HG02623 (cell line): Measurements from ENCODE around the gene WT1.
"Not testable (repeated sequence)": the region's sequence is repeated elsewhere in the genome, so short reads cannot be mapped to it uniquely, and the experiment has no call there.

Experiments
- ATAC-seq: cut with Tn5 transposase; IDR thresholded peaks from one replicate; pipeline ENCODE4 v1.9.1; 2021; ENCODE audit warnings: moderate library complexity; ENCODE audit not compliant: unreplicated experiment

Gene WT1

DNA sequence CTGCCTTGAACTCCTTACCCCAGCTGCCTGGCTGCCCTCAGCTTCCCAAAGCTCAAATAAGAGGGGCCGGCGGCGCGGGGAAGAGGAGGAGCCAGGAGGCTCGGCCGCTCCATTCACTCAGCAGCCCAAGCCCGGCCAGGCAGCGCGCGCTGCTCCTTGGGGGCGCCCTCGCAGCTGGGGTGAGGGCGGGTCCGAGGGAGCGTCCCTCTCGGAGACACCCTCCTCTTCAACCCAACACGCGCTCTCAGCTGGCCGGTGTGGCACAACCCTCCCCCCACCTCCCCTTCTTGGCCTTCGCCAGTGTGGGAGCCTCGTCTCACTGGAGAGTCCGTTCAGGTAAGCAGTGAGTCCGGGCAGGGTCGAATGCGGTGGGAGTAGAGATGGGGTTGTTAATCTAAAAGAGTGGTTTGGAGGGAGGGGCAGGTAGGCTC lies at the start of gene WT1:
TSS of gene WT1 (minus strand) at position 29 of the 431 bp plus-strand sequence.
- ATAC-seq, result no peak

- ATAC-seq, result no peak
Observed at GRCh38 chr11:32479291-32479690, 44.0 kb upstream of the WT1 start.

DNA sequence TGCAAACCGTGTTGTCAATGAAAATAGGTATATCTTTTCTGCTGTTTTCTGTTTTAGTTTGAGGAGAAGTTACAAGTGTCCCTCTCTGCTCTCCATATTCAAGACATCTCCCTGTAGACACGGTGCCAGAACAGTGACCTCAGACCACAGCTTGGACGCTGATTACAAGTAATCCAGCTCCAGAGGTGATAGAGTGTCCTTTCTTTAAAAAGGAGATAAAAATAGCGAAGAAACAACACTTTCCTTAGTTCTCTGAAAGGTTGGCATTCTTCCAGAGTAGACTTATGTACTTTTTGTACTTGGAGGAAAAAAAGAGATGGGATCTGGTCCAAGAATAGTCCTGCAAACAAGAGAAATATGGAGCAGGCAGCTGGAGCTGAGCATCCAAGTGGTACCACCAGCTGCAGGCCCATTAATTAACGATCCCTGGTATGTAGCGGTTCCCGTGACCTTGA lies 43.0 kb upstream of the WT1 start:
- ATAC-seq, result no peak

DNA sequence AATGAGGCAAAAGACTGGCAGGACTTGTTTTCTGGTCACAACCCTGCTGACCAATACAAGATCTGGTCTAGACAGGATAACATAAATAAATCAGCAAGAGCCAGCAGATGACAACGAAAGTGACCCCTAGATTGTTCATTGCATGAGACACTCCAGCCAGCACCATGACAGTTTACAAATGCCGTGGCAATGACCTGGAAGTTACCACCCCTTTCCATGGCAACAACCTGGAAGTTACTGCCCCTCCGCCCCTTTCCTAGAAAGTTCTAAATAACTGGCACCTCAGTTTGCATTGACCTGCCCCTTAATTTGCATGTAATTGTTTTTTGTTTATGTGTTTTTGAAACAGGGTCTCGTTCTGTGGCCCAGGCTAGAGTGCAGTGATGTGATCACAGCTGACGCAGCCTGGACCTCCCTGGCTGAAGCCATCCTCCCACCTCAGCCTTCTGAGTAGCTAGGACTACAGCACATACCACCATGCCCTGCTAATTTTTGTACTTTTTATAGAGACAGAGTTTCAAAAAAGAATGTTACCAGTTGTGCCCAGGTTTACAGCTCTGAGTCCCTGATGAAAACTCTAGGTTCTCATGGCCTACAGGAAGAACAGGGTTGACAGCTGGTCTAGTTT lies 38.1 kb upstream of the WT1 start:
- no peak for ATAC-seq

DNA sequence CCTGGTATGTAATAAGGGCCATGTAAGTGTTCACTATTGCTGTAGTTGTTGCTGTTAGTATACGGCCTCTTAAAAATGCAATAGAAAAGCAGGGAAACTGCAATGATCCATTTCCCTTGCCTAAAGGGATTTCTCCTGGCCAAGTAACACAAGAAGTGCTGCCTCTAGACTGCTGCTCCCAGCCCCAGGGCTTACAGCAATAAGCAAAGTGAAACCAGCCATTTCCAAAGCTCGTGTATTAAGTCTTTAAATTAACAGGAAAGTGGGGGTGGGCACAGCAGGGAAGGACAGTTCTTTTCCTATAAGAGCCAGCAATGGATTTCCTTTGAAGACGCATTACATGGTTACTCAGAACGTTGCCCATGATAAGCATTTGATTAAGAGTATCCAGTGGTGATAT lies 36.9 kb upstream of the WT1 start:
- ATAC-seq, result no peak

GRCh38 chr11:32471544-32471943 lies 36.2 kb upstream of the WT1 start:
- not testable (repeated sequence) for ATAC-seq

- no peak for ATAC-seq
Observed at GRCh38 chr11:32469791-32470190, 34.5 kb upstream of the WT1 start.

- ATAC-seq, result no peak
Observed at GRCh38 chr11:32466279-32466915, 31.1 kb upstream of the WT1 start.

- no peak for ATAC-seq
Observed at GRCh38 chr11:32464078-32464477, 28.7 kb upstream of the WT1 start.

DNA sequence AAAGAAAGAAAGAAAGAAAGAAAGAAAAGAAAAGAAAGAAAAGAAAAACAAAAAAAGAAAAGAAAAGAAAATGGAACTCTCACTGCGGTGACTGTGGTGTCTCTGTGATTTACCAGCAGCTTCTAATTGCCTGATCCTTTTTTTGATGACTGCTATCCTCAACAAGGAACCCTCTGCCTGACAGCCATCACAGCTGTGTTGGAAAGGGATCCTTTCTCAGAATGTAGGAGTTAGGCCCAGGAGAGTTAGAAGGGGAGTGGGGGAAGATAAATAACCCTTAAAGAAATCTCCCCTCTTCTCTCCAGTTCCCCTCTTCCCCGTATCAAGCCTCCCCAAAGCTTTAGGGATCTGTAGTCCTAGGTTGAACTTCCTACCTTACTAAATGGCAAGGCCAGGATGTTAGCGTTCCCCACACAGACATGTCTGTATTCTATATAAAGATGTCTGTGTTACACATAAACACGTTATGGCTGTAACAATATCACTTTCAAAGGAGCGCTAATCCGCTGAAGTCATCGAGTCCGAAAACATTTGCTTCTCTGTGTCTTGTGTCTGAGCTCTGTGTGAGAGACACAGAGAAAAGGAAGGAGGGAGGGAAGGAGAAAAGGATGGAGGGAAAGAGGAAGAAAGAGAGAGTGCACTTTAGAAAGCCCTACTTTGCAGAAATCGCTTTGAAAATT lies 26.8 kb upstream of the WT1 start:
- no peak for ATAC-seq

DNA sequence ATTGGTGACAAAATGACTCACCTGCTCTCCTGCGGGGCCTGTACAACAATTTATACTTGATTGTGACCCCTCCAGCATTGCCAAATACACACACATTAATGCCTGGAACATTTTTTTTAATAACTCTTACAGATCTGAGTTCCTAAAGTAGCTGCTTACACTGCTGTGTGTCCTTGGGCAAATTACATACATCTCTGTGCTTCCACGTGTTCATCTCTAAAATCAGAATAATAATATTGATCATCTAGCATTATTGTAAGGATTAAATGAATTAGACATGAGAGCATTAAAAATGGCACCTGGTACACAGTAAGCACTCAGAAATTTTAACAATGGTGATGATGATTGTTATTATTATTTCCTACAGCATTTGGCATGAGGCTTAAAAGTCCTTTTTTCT lies 21.5 kb upstream of the WT1 start:
- no peak for ATAC-seq

GRCh38 chr11:32454993-32455392 lies 19.7 kb upstream of the WT1 start:
- ATAC-seq, result no peak

- ATAC-seq, result no peak
Observed at GRCh38 chr11:32451808-32452207, 16.5 kb upstream of the WT1 start.

DNA sequence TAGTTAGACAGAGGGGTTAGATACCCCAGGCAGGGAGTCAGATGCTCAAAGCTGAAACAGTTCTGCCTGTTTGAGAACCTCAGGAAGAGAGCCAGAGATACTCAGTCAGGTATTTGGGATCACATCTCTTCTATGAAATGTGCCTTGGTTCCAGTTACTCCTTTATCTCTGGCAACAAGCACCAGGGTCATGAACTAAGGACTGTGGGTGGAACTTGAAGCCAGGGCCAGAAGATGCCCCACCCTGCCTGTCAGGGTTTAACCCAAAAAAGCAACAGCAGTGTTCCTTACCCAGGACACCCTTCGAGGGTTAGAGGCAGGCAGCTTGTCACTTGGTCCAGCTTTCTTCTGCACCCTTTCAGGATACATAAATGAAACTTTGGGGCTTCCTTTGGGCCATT lies 15.0 kb upstream of the WT1 start:
- no peak for ATAC-seq

GRCh38 chr11:32448232-32448631 lies 12.9 kb upstream of the WT1 start:
- no peak for ATAC-seq

GRCh38 chr11:32447252-32447651 lies 11.9 kb upstream of the WT1 start:
- ATAC-seq, result no peak

GRCh38 chr11:32446227-32446626 lies 10.9 kb upstream of the WT1 start:
- no peak for ATAC-seq

DNA sequence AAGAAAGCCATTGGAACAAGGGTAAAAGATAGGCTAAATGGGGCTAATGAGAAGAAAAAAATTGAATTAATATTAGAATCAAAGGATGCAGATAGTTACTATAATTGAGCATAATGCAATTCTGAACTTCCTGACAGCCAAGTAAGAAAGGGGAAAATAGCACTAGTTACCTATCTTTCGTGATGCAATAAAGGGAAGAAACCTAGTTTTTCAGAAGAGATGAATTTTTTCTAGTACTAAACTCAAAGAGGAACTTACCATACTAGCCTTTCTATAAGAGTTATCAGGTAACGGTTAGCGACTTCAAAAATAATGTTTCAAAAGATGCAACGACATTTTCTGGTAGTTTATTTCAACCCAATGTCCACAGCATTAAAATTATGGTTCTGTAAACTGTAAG lies 8.8 kb upstream of the WT1 start:
- ATAC-seq, result no peak

GRCh38 chr11:32440916-32441315 lies 5.6 kb upstream of the WT1 start:
- no peak for ATAC-seq

- ATAC-seq, result no peak
Observed at GRCh38 chr11:32440312-32440908, 5.1 kb upstream of the WT1 start.

DNA sequence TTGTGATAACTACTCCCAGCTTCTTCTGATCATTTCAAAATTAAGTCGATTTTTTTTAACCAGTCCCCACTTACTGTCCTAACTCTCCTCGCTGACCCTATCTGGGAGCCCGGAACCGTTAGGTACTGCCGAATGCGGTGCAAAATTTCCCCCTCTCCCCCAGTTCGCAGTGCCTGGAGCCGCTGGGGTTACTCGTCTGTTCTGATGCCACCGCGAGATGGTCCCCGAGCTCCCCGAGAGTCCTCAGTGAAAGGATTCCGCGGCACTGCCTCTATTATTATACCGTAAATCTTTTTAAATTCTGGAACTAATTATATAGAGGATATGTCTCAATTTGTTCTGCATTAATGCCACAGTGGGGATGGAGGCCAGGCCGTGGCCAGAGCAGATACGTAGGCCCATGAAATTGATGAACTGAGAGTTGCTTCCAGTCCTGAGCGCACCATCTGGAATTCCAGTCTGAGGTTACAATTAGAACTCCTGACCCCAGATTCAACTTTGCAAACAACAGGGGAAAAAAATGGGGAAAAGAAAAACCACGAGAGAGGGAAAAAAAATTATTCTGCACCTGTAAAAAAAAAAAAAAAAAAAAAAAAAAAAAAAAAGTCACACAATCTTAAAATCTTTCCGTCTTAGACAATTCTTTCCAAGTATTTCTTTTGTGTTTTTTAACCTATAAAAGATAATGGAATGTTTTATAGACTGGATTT lies 4.3 kb upstream of the WT1 start:
- ATAC-seq, result no peak
